ENCODE results near the gene ZEB1. TPM values are rescaled to one million over a fixed set of nuclear protein-coding genes. Genes with fewer than 3 reads are reported as not detected.

Gene ZEB1
- total and polyA plus RNA-seq, 2 of the 8 experiments (the other 6 are each of a cell fraction or from before 2014, with no cell fraction given): 0.08 to 0.15 TPM

- Histone ChIP-seq H2AFZ (ENCODE audit: low read length) (no peak overlapping the region; the same call in 1 of the 2 replicates), H3K18ac (ENCODE audit: extremely low read depth, low read length) (no peak overlapping the region), H2BK20ac (ENCODE audit: low read length) (no peak overlapping the region), H4K8ac (ENCODE audit: extremely low read depth, insufficient read depth, low read length) (no peak overlapping the region), H3K27me3 (replicated peaks in 1 of 4; ENCODE audit: control insufficient read depth in 3 of 4, extremely low read depth in 1 of 4, insufficient read depth in 3 of 4, low read length in 3 of 4) (no peaks in the 10 kb centered on the region), H2AK5ac (ENCODE audit: low read depth, low read length) (no peak overlapping the region), H4K20me1 (replicated peaks in 1 of 2; ENCODE audit: control insufficient read depth in 1 of 2, insufficient read depth in 2 of 2, low read length in 2 of 2) (no peaks in the 10 kb centered on the region), H4K91ac (replicated peaks; ENCODE audit: insufficient read length, low read length) (no peak overlapping the region), H3K79me1 (ENCODE audit: low read depth, low read length) (no peaks in the 10 kb centered on the region), H3K36me3 (ENCODE audit: control insufficient read depth in 2 of 4, insufficient read depth in 4 of 4, low read length in 3 of 4) (no peaks in the 10 kb centered on the region), H3K9me3 (ENCODE audit: insufficient read depth in 2 of 2, low read depth in 1 of 2, low read length in 1 of 2) (no peaks in the 10 kb centered on the region), H2BK15ac (ENCODE audit: low read length) (no peak overlapping the region), H2BK12ac (ENCODE audit: low read depth, low read length) (no peak overlapping the region), H3K4me3 (ENCODE audit: extremely low read depth in 1 of 4, insufficient read depth in 2 of 4, low read depth in 3 of 4, low read length in 4 of 4) (no peak overlapping the region), H3K9ac (replicated peaks in 1 of 4; ENCODE audit: extremely low read depth in 1 of 4, low read depth in 3 of 4, low read length in 3 of 4) (no peak overlapping the region), H3K4me1 (replicated peaks in 1 of 4; ENCODE audit: control insufficient read depth in 3 of 4, insufficient read depth in 4 of 4, low read length in 3 of 4) (no peaks in the 10 kb centered on the region), H2BK5ac (ENCODE audit: low read depth, low read length) (no peak overlapping the region), H3K4me2 (ENCODE audit: insufficient read depth in 1 of 2, low read depth in 2 of 2, low read length in 2 of 2) (no peak overlapping the region), H3K56ac (replicated peaks; ENCODE audit: insufficient read length, low read depth, low read length) (no peak overlapping the region), H4K5ac (ENCODE audit: insufficient read length, low read depth, low read length) (no peak overlapping the region), H2BK120ac (replicated peaks; ENCODE audit: low read depth, low read length) (no peak overlapping the region), H3K4ac (replicated peaks; ENCODE audit: insufficient read length, low read depth, low read length) (no peak overlapping the region), H3K23me2 (ENCODE audit: low read depth, low read length) (no peaks in the 10 kb centered on the region), H3K23ac (ENCODE audit: insufficient read length) (no peak overlapping the region), H3K14ac (ENCODE audit: insufficient read length) (no peak overlapping the region), H3K79me2 (ENCODE audit: control insufficient read depth in 1 of 2, insufficient read depth in 2 of 2, low read length in 2 of 2) (no peaks in the 10 kb centered on the region), H3K27ac (ENCODE audit: low read depth, low read length) (no peak overlapping the region)
- DNase-seq (ENCODE audit: low read depth in 1 of 2, low spot score in 2 of 2) (no peak), FAIRE-seq (no peak)
- ChIA-PET CTCF (ENCODE audit: partially characterized antibody) (no interaction called here), POLR2A (ENCODE audit: partially characterized antibody) (no interaction called here)
- no peak for TF ChIP-seq SIRT6 (IDR thresholded peaks at IDR 0.05; ENCODE audit: low read length)
- TF ChIP-seq MAFK (IDR thresholded peaks at IDR 0.05; ENCODE audit: low read depth, low read length): no peak
- TF ChIP-seq SIX5 (IDR thresholded peaks at IDR 0.05; ENCODE audit: low read depth, low read length): no peak
- TF ChIP-seq NRF1 (IDR thresholded peaks at IDR 0.05; ENCODE audit: low read depth, low read length): no peak
- TF ChIP-seq KDM5A (IDR thresholded peaks at IDR 0.05; ENCODE audit: low read length): no peak
- TF ChIP-seq SUZ12 (IDR thresholded peaks at IDR 0.05; ENCODE audit: low read length): no peak
- no peak for TF ChIP-seq RAD21 (IDR thresholded peaks at IDR 0.05 in 1 of 2, conservative IDR thresholded peaks at IDR 0.05 in 1 of 2; ENCODE audit: low read depth in 2 of 2, low read length in 2 of 2)
- TF ChIP-seq SIN3A (conservative IDR thresholded peaks at IDR 0.05 in 1 of 2, IDR thresholded peaks at IDR 0.05 in 1 of 2; ENCODE audit: low read depth in 1 of 2, low read length in 2 of 2): no peak
- no peak for TF ChIP-seq TCF12 (IDR thresholded peaks at IDR 0.05; ENCODE audit: low read depth, low read length)
- TF ChIP-seq JUN (IDR thresholded peaks at IDR 0.05; ENCODE audit: low read depth, low read length): no peak
- TF ChIP-seq BRCA1 (IDR thresholded peaks at IDR 0.05; ENCODE audit: low read depth, low read length): no peak
- TF ChIP-seq GABPA (IDR thresholded peaks at IDR 0.05; ENCODE audit: borderline replicate concordance, insufficient read depth, low read length): no peak
- TF ChIP-seq CTBP2 (IDR thresholded peaks at IDR 0.05; ENCODE audit: borderline replicate concordance, insufficient read depth, insufficient read length, low read length): no peak
- no peak for TF ChIP-seq ASH2L (IDR thresholded peaks at IDR 0.05; ENCODE audit: low read length)
- 83% methylated on average over 3 of the region's 3 CpGs; no CpG with 5 or more reads in 1 of the 2 experiments for WGBS, 2 experiments (ENCODE audit: extremely low coverage in 1 of 2, insufficient coverage in 1 of 2, insufficient read length in 1 of 2, insufficient replicate concordance in 2 of 2, low coverage in 1 of 2, low lambda C conversion rate in 2 of 2, missing lambda C conversion rate in 1 of 2)
Measured at GRCh38 chr10:31290386-31290785, 28.6 kb upstream of the ZEB1 start.
